ENCODE results near the gene LRRC8C.

Gene LRRC8C

GRCh38 chr1:89767618-89768017, 134.7 kb downstream of the LRRC8C start:
- no peak for DNase-seq (ENCODE audit: low spot score)
